PFSK-1 (cell line): ENCODE results near the gene HSPB8.

Source experiments
- FOXP2 ChIP-seq: optimal IDR thresholded peaks from 2 replicates; pipeline ENCODE3; 2011; ENCODE audit warnings: borderline replicate concordance, control low read depth, inconsistent platforms; ENCODE audit not compliant: insufficient read depth; ENCODE audit errors: extremely low read length, extremely low read depth
- POLR2AphosphoS5 ChIP-seq: IDR thresholded peaks from 2 replicates; pipeline ENCODE4 v1.6.1; 2012; ENCODE audit warnings: low read depth, mild to moderate bottlenecking, control low read depth, low read length, moderate library complexity
- SIN3A ChIP-seq: IDR thresholded peaks from 2 replicates; pipeline ENCODE4 v1.6.1; 2012; ENCODE audit warnings: mild to moderate bottlenecking, low read length, moderate library complexity, borderline replicate concordance; ENCODE audit not compliant: insufficient read depth
- TAF1 ChIP-seq: IDR thresholded peaks from 2 replicates; pipeline ENCODE4 v1.6.1; 2012; ENCODE audit warnings: low read length, control low read depth, borderline replicate concordance; ENCODE audit not compliant: insufficient read depth
- TF ChIP-seq, protein P1 (sequence below), 2 experiments: IDR thresholded peaks; 2 replicates each; pipeline versions ENCODE4 v1.6.1 to v1.8.0; 2011 to 2012; ENCODE audit warnings: low read depth in 2 of 2, low read length in 2 of 2, control low read depth in 1 of 2, inconsistent platforms in 1 of 2, mild to moderate bottlenecking in 1 of 2, moderate library complexity in 1 of 2; ENCODE audit not compliant: insufficient read depth in 1 of 2

DNA sequence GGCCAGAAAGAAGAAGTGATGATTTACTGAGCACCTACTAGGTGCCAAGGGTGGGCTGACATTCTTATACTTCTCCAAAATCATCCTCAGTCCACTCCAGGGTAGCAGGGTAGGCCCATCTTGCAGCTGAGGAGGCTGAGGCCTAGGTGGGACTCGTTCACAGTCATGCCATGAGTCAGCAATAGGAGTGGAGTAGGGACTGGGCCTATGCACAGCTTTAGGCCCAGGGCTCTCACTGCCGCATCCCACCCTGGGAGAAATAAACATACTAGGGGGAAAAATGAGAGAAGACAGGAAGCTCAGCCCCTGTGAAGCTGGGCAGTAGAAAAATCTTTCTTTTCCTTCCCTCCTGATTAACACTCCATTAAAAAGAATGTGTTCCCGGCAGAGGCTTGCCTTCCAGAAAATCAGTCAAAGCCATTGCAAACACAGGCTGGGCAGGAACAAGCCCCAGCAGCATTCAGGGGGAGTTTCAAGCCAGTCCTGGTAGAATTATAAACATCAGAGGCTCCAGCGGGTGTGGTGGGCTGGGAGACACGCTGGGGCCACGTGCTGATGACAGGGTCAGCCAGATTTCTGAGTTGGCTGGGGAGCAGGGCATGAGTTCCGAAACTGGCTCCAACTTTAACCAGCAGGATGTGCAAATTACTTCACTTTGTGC, 1.8 kb downstream of the HSPB8 start:
- no peak for TF ChIP-seq FOXP2
- TF ChIP-seq POLR2AphosphoS5 = no peak
- TF ChIP-seq, protein P1, sequence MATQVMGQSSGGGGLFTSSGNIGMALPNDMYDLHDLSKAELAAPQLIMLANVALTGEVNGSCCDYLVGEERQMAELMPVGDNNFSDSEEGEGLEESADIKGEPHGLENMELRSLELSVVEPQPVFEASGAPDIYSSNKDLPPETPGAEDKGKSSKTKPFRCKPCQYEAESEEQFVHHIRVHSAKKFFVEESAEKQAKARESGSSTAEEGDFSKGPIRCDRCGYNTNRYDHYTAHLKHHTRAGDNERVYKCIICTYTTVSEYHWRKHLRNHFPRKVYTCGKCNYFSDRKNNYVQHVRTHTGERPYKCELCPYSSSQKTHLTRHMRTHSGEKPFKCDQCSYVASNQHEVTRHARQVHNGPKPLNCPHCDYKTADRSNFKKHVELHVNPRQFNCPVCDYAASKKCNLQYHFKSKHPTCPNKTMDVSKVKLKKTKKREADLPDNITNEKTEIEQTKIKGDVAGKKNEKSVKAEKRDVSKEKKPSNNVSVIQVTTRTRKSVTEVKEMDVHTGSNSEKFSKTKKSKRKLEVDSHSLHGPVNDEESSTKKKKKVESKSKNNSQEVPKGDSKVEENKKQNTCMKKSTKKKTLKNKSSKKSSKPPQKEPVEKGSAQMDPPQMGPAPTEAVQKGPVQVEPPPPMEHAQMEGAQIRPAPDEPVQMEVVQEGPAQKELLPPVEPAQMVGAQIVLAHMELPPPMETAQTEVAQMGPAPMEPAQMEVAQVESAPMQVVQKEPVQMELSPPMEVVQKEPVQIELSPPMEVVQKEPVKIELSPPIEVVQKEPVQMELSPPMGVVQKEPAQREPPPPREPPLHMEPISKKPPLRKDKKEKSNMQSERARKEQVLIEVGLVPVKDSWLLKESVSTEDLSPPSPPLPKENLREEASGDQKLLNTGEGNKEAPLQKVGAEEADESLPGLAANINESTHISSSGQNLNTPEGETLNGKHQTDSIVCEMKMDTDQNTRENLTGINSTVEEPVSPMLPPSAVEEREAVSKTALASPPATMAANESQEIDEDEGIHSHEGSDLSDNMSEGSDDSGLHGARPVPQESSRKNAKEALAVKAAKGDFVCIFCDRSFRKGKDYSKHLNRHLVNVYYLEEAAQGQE (IDR thresholded peaks at IDR 0.05; ENCODE audit: insufficient read depth in 1 of 2, low read depth in 2 of 2, low read length in 2 of 2) = no peak
- no peak for TF ChIP-seq SIN3A
- no peak for TF ChIP-seq TAF1
